ENCODE data around the gene TSPAN32. TPM values are rescaled to one million over a fixed set of nuclear protein-coding genes. Genes with fewer than 3 reads are reported as not detected.

Gene TSPAN32
- total and polyA plus RNA-seq, 10 donors = 10.6 to 21.8 (median 17.5) TPM

GRCh38 chr11:2328021-2328420 lies 26.2 kb downstream of the TSPAN32 start:
- no peaks in the 10 kb centered on the region for H3K27me3 ChIP-seq (replicated peaks in 1 of 7)
- 86 to 92% (median 90%) methylated on average over 11 of the region's 11 CpGs for WGBS, 5 donors
- intact Hi-C loops (cut with DNase I; ENCODE audit: low total_unique reads) = no loop called here
- TF ChIP-seq CTCF (IDR thresholded peaks at IDR 0.05 in 8 of 11, conservative IDR thresholded peaks at IDR 0.05 in 3 of 11) (no peak), POLR2AphosphoS5 (IDR thresholded peaks at IDR 0.05) (no peak), POLR2A (IDR thresholded peaks at IDR 0.05) (no peak)
- H3K9me3 ChIP-seq = peaks cover 0 to 17% (median 10%) of the 10 kb centered on the region in 8 donors
- no peaks in the 10 kb centered on the region for H3K36me3 ChIP-seq
- H3K4me3 ChIP-seq = no peak overlapping the region
- H3K4me1 ChIP-seq = no peaks in the 10 kb centered on the region
- H3K27ac ChIP-seq = no peak overlapping the region
- no peak for DNase-seq

GRCh38 chr11:2328656-2329354 lies 27.0 kb downstream of the TSPAN32 start:
- TF ChIP-seq POLR2A (IDR thresholded peaks at IDR 0.05) (no peak), CTCF (IDR thresholded peaks at IDR 0.05 in 8 of 11, conservative IDR thresholded peaks at IDR 0.05 in 3 of 11) (no peak), POLR2AphosphoS5 (IDR thresholded peaks at IDR 0.05) (no peak)
- no peak overlapping the region for H3K27ac ChIP-seq
- DNase-seq = peak; percentile 35
- H3K36me3 ChIP-seq = no peaks in the 10 kb centered on the region
- no peak overlapping the region for H3K4me3 ChIP-seq
- WGBS, 5 donors = 92 to 95% (median 94%) methylated on average over 15 of the region's 15 CpGs
- H3K9me3 ChIP-seq = peaks cover 0 to 17% (median 10%) of the 10 kb centered on the region in 8 donors
- intact Hi-C loops (cut with DNase I; ENCODE audit: low total_unique reads) = no loop called here
- H3K27me3 ChIP-seq (replicated peaks in 1 of 7) = no peaks in the 10 kb centered on the region
- no peaks in the 10 kb centered on the region for H3K4me1 ChIP-seq

GRCh38 chr11:2329551-2329950 lies 27.7 kb downstream of the TSPAN32 start:
- TF ChIP-seq POLR2AphosphoS5 (IDR thresholded peaks at IDR 0.05) (no peak), POLR2A (IDR thresholded peaks at IDR 0.05) (no peak), CTCF (IDR thresholded peaks at IDR 0.05 in 8 of 11, conservative IDR thresholded peaks at IDR 0.05 in 3 of 11) (no peak)

GRCh38 chr11:2330696-2331095 lies 28.9 kb downstream of the TSPAN32 start:
- Histone ChIP-seq H3K27me3 (replicated peaks in 1 of 7) (no peaks in the 10 kb centered on the region), H3K4me3 (no peak overlapping the region), H3K9me3 (peaks cover 0 to 17% (median 10%) of the 10 kb centered on the region in 8 donors), H3K27ac (no peak overlapping the region), H3K36me3 (no peaks in the 10 kb centered on the region), H3K4me1 (no peaks in the 10 kb centered on the region)
- intact Hi-C loops (cut with DNase I; ENCODE audit: low total_unique reads) = no loop called here
- TF ChIP-seq POLR2AphosphoS5 (IDR thresholded peaks at IDR 0.05) (no peak), CTCF (IDR thresholded peaks at IDR 0.05 in 8 of 11, conservative IDR thresholded peaks at IDR 0.05 in 3 of 11) (no peak), POLR2A (IDR thresholded peaks at IDR 0.05) (no peak)
- WGBS, 5 donors = 86 to 95% (median 93%) methylated on average over 6 of the region's 6 CpGs
- DNase-seq = no peak

More at GRCh38 chr11:2329551-2329950, 27.7 kb downstream of the TSPAN32 start:
- H3K4me1 ChIP-seq = no peaks in the 10 kb centered on the region
- no peak for DNase-seq
- H3K4me3 ChIP-seq = no peak overlapping the region
- intact Hi-C loops (cut with DNase I; ENCODE audit: low total_unique reads) = no loop called here
- no peaks in the 10 kb centered on the region for H3K36me3 ChIP-seq
- peaks cover 0 to 17% (median 10%) of the 10 kb centered on the region in 8 donors for H3K9me3 ChIP-seq
- no peak overlapping the region for H3K27ac ChIP-seq
- WGBS, 5 donors = 77 to 92% (median 83%) methylated on average over 9 of the region's 9 CpGs
- no peaks in the 10 kb centered on the region for H3K27me3 ChIP-seq (replicated peaks in 1 of 7)
